ENCODE results near the gene OSBPL10.

- TF ChIP-seq CTCF (IDR thresholded peaks at IDR 0.05; ENCODE audit: low read length) (no peak), EZH2 (IDR thresholded peaks at IDR 0.05; ENCODE audit: borderline replicate concordance, low read length) (no peak)
Measured at GRCh38 chr3:31892916-31893573, 88.0 kb downstream of the OSBPL10 start.

Measured in OCI-LY1 (cell line).